Parathyroid adenoma (tissue), 2 donors: Measurements from ENCODE around the gene TPSAB1.

Source experiments
- H2AFZ ChIP-seq: fragments of 300-600 bp; sonication (generic); one replicate; pipeline ENCODE4 v1.7.0; 2017; ENCODE audit warnings: antibody characterized with exemption, mild to moderate bottlenecking
- H3K27ac ChIP-seq: fragments of 300-600 bp; sonication (generic); one replicate; pipeline ENCODE4 v1.7.0; 2017
- H3K27me3 ChIP-seq: fragments of 300-600 bp; sonication (generic); one replicate; pipeline ENCODE4 v1.7.0; 2017; ENCODE audit warnings: low read length; ENCODE audit not compliant: control insufficient read depth, insufficient read depth
- H3K36me3 ChIP-seq: fragments of 300-600 bp; sonication (generic); one replicate; pipeline ENCODE4 v1.7.0; 2017; ENCODE audit warnings: low read length; ENCODE audit not compliant: control insufficient read depth, insufficient read depth
- H3K4me1 ChIP-seq: fragments of 300-600 bp; sonication (generic); one replicate; pipeline ENCODE4 v1.7.0; 2017; ENCODE audit warnings: control low read depth
- H3K4me2 ChIP-seq: fragments of 300-600 bp; sonication (generic); one replicate; pipeline ENCODE4 v1.7.0; 2017; ENCODE audit warnings: low read length
- H3K4me3 ChIP-seq: fragments of 300-600 bp; sonication (generic); one replicate; pipeline ENCODE4 v1.7.0; 2017; ENCODE audit warnings: low read depth, low read length
- H3K79me2 ChIP-seq: fragments of 300-600 bp; sonication (generic); one replicate; pipeline ENCODE4 v1.7.0; 2017; ENCODE audit warnings: control low read depth
- H3K9ac ChIP-seq: fragments of 300-600 bp; sonication (generic); one replicate; pipeline ENCODE4 v1.7.0; 2017; ENCODE audit warnings: mild to moderate bottlenecking
- H3K9me3 ChIP-seq: fragments of 300-600 bp; sonication (generic); one replicate; pipeline ENCODE4 v1.7.0; 2017; ENCODE audit warnings: low read length; ENCODE audit not compliant: control insufficient read depth
- CTCF ChIP-seq: fragments of 300-600 bp; sonication (generic); IDR thresholded peaks from one replicate; pipeline ENCODE4 v1.7.0; 2017; ENCODE audit warnings: antibody characterized with exemption, mild to moderate bottlenecking
- donor health status: primary hyperparathyroidism.

TPSAB1 gene

GRCh38 chr16:1285669-1286512 lies 45.4 kb downstream of the TPSAB1 start:
- no peak overlapping the region for H3K9ac ChIP-seq
- no peaks in the 10 kb centered on the region for H3K79me2 ChIP-seq
- H3K27ac ChIP-seq = no peak overlapping the region
- no peaks in the 10 kb centered on the region for H3K27me3 ChIP-seq
- no peaks in the 10 kb centered on the region for H3K9me3 ChIP-seq
- H3K4me2 ChIP-seq = no peak overlapping the region
- no peak overlapping the region for H3K4me3 ChIP-seq
- no peaks in the 10 kb centered on the region for H3K36me3 ChIP-seq
- H2AFZ ChIP-seq = no peak overlapping the region
- no peaks in the 10 kb centered on the region for H3K4me1 ChIP-seq
- TF ChIP-seq CTCF = no peak

DNA sequence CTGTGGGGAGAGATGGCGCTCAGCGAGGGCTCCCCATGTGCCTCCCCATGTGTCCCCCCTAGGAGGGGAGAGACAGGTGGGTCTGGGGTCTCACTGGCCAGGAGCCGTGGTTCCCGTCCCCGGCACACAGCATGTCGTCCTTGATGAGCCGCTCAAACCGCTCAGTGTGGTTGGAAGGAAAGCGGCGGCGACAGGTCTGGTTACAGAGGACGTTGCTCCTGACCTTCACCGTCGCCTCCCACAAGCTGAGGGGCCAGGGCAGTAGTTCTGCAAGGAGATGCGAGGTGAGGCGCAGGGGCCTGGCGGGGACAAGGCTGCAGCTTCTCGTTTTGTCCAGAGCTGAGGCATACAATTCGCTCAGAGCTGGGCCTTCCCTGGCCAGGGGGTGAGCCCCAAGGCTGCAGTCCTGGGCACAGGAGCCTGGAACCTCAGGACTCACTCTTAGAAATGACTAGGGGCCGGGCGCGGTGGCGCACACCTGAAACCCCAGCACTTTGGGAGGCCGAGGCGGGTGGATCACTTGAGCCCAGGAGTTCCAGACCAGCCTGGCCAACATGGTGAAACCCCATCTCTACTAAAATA lies 46.1 kb downstream of the TPSAB1 start:
- Histone ChIP-seq H3K4me3 (no peak overlapping the region), H3K4me2 (no peak overlapping the region), H3K9me3 (no peaks in the 10 kb centered on the region), H3K4me1 (no peaks in the 10 kb centered on the region), H2AFZ (no peak overlapping the region), H3K9ac (no peak overlapping the region), H3K27me3 (no peaks in the 10 kb centered on the region), H3K79me2 (no peaks in the 10 kb centered on the region), H3K27ac (no peak overlapping the region), H3K36me3 (no peaks in the 10 kb centered on the region)
- TF ChIP-seq CTCF = no peak

DNA sequence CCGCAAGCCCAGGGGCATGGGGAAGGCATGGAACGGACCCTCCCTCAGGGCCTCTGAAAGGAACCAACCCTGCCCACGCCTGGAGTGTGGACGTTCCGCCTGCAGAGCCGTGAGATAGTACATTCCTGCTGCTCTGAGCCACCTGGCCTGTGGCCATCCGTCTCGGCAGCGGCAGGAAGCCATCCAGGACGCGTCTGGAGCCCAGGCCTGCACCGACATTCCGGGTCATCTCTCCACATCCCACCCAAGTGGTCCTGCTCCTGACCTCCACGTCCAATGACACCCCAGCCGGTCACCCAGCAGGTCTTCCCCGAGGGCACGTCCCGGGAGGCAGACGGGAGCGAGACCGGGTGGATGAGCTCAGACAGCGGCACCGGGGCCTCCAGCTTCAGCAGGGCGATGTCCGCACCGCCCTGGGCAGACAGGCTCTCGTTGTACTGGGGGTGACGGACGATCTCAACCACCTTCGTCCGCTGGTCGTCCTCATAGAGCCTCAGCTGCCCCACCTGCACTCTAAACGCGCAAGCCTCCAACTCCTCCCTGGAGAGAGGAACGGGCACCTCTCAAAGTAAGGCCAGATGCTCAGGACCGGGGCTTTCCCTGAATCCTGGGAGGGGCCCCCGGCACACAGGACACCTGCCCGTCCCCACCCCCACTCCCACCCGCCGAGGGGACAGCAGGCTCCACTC lies 47.6 kb downstream of the TPSAB1 start:
- TF ChIP-seq CTCF = no peak
- Histone ChIP-seq H3K4me1 (no peaks in the 10 kb centered on the region), H3K4me3 (no peak overlapping the region), H2AFZ (no peak overlapping the region), H3K27me3 (no peaks in the 10 kb centered on the region), H3K79me2 (no peaks in the 10 kb centered on the region), H3K9ac (no peak overlapping the region), H3K4me2 (no peak overlapping the region), H3K36me3 (no peaks in the 10 kb centered on the region), H3K27ac (no peak overlapping the region), H3K9me3 (no peaks in the 10 kb centered on the region)

- Histone ChIP-seq H3K4me1 (peaks cover under 1% of the 10 kb centered on the region), H3K4me3 (no peak overlapping the region), H3K79me2 (no peaks in the 10 kb centered on the region), H3K36me3 (no peaks in the 10 kb centered on the region), H3K9ac (no peak overlapping the region), H2AFZ (no peak overlapping the region), H3K27me3 (no peaks in the 10 kb centered on the region), H3K4me2 (no peak overlapping the region), H3K27ac (no peak overlapping the region), H3K9me3 (no peaks in the 10 kb centered on the region)
- TF ChIP-seq CTCF = no peak
Observed at GRCh38 chr16:1288813-1289476, 48.4 kb downstream of the TPSAB1 start.
